K562 (cell line): ENCODE measurements around the gene CALD1. TPM values are rescaled to one million over a fixed set of nuclear protein-coding genes. Genes with fewer than 3 reads are reported as not detected.

Experiments used
- ATAC-seq: fragments of 200-7000 bp; cut with Tn5 transposase; 3 replicates; pipeline ENCODE4 v1.9.1; 2020; ENCODE audit warnings: moderate library complexity
- BruUV-seq: library from RNA; stranded (reverse); fragments of 400-500 nt; replicated peaks from 2 replicates; lab custom pipeline; 2021; lab: Mats Ljungman, UMichigan
- CTCF ChIA-PET: fragments of 300-600 bp; formaldehyde crosslinking; extraction: SDS; loops from one replicate; lab custom pipeline; 2021; ENCODE audit warnings: low intra/inter-chr PET ratio; lab: Yijun Ruan, JAX
- POLR2A ChIA-PET: fragments of 300-600, 350-650 bp; sonication (Branson Sonifier 250); formaldehyde crosslinking; extraction: SDS; loops from one replicate; lab custom pipeline; 2021; ENCODE audit warnings: antibody characterized with exemption, inconsistent platforms; lab: Yijun Ruan, JAX
- DNase-seq, 4 experiments: peaks; one replicate each; pipeline versions ENCODE4 v3.0.0 to v3.0.0-alpha.2; 2011 to 2018; ENCODE audit warnings: low spot score in 3 of 4, mixed read lengths in 3 of 4; ENCODE audit errors: extremely low read depth in 1 of 4
- FAIRE-seq: peaks from 2 replicates; lab custom pipeline; 2011; peaks lifted over from hg19 to GRCh38; lab: Jason Lieb, UNC
- H2AFZ ChIP-seq: 2 replicates; pipeline ENCODE4 v1.6.0; 2011; ENCODE audit warnings: low read depth, low read length, control low read depth, inconsistent platforms
- H3K27ac ChIP-seq: fragments of 200-600 bp; 3 replicates; pipeline ENCODE4 v1.8.0; 2011; ENCODE audit warnings: low read depth, mild to moderate bottlenecking, control low read depth, inconsistent platforms, low read length, moderate library complexity, mixed read lengths; ENCODE audit errors: extremely low read depth
- H3K27me3 ChIP-seq, 2 experiments: fragments of 300-600 bp in 1 of 2; 2 replicates in 1 of 2; 3 replicates in 1 of 2; pipeline versions ENCODE4 v1.6.0 to v1.8.0; 2011; ENCODE audit warnings: inconsistent platforms in 2 of 2, low read length in 2 of 2, mild to moderate bottlenecking in 1 of 2, mixed read lengths in 1 of 2, moderate library complexity in 1 of 2; ENCODE audit not compliant: control insufficient read depth in 2 of 2, insufficient read depth in 2 of 2
- H3K36me3 ChIP-seq: fragments of 300-600 bp; 3 replicates; pipeline ENCODE4 v1.8.0; 2011; ENCODE audit warnings: mild to moderate bottlenecking, low read length, inconsistent platforms; ENCODE audit not compliant: control insufficient read depth, insufficient read depth
- H3K4me1 ChIP-seq, 2 experiments: fragments of 200-600 bp in 1 of 2; replicated peaks in 1 of 2; 2 replicates in 1 of 2; 3 replicates in 1 of 2; pipeline versions ENCODE4 v1.5.1 to v1.8.0; 2011; ENCODE audit warnings: inconsistent platforms in 2 of 2, low read length in 2 of 2, mild to moderate bottlenecking in 1 of 2, mixed read lengths in 1 of 2, moderate library complexity in 1 of 2; ENCODE audit not compliant: control insufficient read depth in 2 of 2, insufficient read depth in 2 of 2
- H3K4me2 ChIP-seq: 2 replicates; pipeline ENCODE4 v1.6.1; 2011; ENCODE audit warnings: low read length, control low read depth, inconsistent platforms, mixed read lengths; ENCODE audit not compliant: insufficient read depth
- H3K4me3 ChIP-seq: fragments of 200-600 bp; sonication (generic), shearing (Covaris generic); 2 replicates; pipeline ENCODE4 v1.5.1; 2016; ENCODE audit warnings: control low read depth, inconsistent platforms
- H3K79me2 ChIP-seq: fragments of 200-600 bp; 3 replicates; pipeline ENCODE4 v1.8.0; 2011; ENCODE audit warnings: low read length, inconsistent platforms; ENCODE audit not compliant: control insufficient read depth, insufficient read depth
- H3K9ac ChIP-seq, 2 experiments: 2 replicates each; pipeline versions ENCODE4 v1.6.0 to v1.6.1; 2011; ENCODE audit warnings: low read depth in 2 of 2, low read length in 2 of 2, control low read depth in 1 of 2, inconsistent platforms in 1 of 2, mild to moderate bottlenecking in 1 of 2, mixed read lengths in 1 of 2; ENCODE audit not compliant: insufficient read depth in 1 of 2
- H3K9me1 ChIP-seq: one replicate; pipeline ENCODE4 v1.6.0; 2011; ENCODE audit warnings: inconsistent platforms, mild to moderate bottlenecking, low read length, moderate library complexity; ENCODE audit not compliant: control insufficient read depth, insufficient read depth
- H3K9me3 ChIP-seq: replicated peaks from 2 replicates; pipeline ENCODE4 v1.5.1; 2011; ENCODE audit warnings: low read depth, low read length, inconsistent platforms; ENCODE audit not compliant: control insufficient read depth, insufficient read depth
- H4K20me1 ChIP-seq: replicated peaks from 2 replicates; pipeline ENCODE4 v1.6.1; 2011; ENCODE audit warnings: low read length, inconsistent platforms, mixed read lengths; ENCODE audit not compliant: control insufficient read depth, insufficient read depth
- ARID1B ChIP-seq: fragments of 450-650 bp; IDR thresholded peaks from 2 replicates; pipeline ENCODE4 v1.6.1; 2016; ENCODE audit warnings: antibody characterized with exemption, mild to moderate bottlenecking, inconsistent platforms
- FOXA1 ChIP-seq: fragments of 450-650 bp; IDR thresholded peaks from 2 replicates; pipeline ENCODE4 v1.6.1; 2016; ENCODE audit warnings: mild to moderate bottlenecking, borderline replicate concordance
- GATAD2B ChIP-seq: fragments of 450-650 bp; IDR thresholded peaks from 2 replicates; pipeline ENCODE4 v1.6.1; 2017; ENCODE audit warnings: mild to moderate bottlenecking, borderline replicate concordance
- HDAC1 ChIP-seq, 2 experiments: fragments of 450-650 bp; IDR thresholded peaks; 2 replicates each; pipeline ENCODE4 v1.6.1; 2016 to 2017; ENCODE audit warnings: inconsistent platforms in 1 of 2, mild to moderate bottlenecking in 1 of 2, moderate library complexity in 1 of 2
- HMG20A ChIP-seq: fragments of 450-650 bp; formaldehyde crosslinking; conservative IDR thresholded peaks from 2 replicates; pipeline ENCODE4 v1.4.0; 2020; ENCODE audit warnings: mild to moderate bottlenecking, mixed read lengths
- ILK ChIP-seq: fragments of 450-650 bp; IDR thresholded peaks from 2 replicates; pipeline ENCODE4 v1.6.1; 2016; ENCODE audit warnings: missing genetic modification characterization, low read depth, mild to moderate bottlenecking, missing compliant biosample characterization, moderate library complexity, borderline replicate concordance
- KDM1A ChIP-seq, 2 experiments: fragments of 450-650 bp; IDR thresholded peaks; 2 replicates each; pipeline ENCODE4 v1.6.1; 2016; ENCODE audit warnings: mild to moderate bottlenecking in 2 of 2
- KDM2B ChIP-seq: fragments of 250-450 bp; sonication (Bioruptor Pico); IDR thresholded peaks from 2 replicates; pipeline ENCODE4 v1.8.0; 2021; ENCODE audit warnings: mild to moderate bottlenecking, moderate library complexity
- KDM5B ChIP-seq: fragments of 200-600 bp; sonication (generic); IDR thresholded peaks from 2 replicates; pipeline ENCODE4 v1.6.1; 2012; ENCODE audit warnings: low read depth, mild to moderate bottlenecking, moderate library complexity, low read length, control low read depth, inconsistent platforms; ENCODE audit not compliant: insufficient replicate concordance
- POLR2B ChIP-seq: fragments of 450-650 bp; IDR thresholded peaks from 2 replicates; pipeline ENCODE4 v1.6.1; 2018; ENCODE audit warnings: low read depth; ENCODE audit not compliant: partially characterized antibody
- RBM34 ChIP-seq: fragments of 200-400 bp; formaldehyde crosslinking; IDR thresholded peaks from 2 replicates; pipeline ENCODE4 v1.6.1; 2018; ENCODE audit warnings: low read length, borderline replicate concordance; ENCODE audit not compliant: insufficient read depth
- TEAD2 ChIP-seq: fragments of 450-650 bp; IDR thresholded peaks from 2 replicates; pipeline ENCODE4 v1.6.1; 2016; ENCODE audit warnings: missing genetic modification characterization, control low read depth, missing compliant biosample characterization
- ZNF274 ChIP-seq: IDR thresholded peaks from 2 replicates; pipeline ENCODE4 v1.6.1; 2011; ENCODE audit warnings: low read depth, mild to moderate bottlenecking, low read length, moderate library complexity, borderline replicate concordance
- ZNF764 ChIP-seq: fragments of 250-450 bp; sonication (Bioruptor Pico); IDR thresholded peaks from 2 replicates; pipeline ENCODE4 v1.4.0; 2020; ENCODE audit warnings: low read depth, mild to moderate bottlenecking, moderate library complexity
- WGBS: fragments of 100-300 bp; shearing (Covaris generic); methylation state at CpG from one replicate; pipeline ENCODE4 v1.1.6; 2016; ENCODE audit warnings: low coverage, mixed read lengths; ENCODE audit not compliant: insufficient coverage; ENCODE audit errors: missing lambda C conversion rate; 5-methylcytosine and 5-hydroxymethylcytosine counted together
- in situ Hi-C: fragments of 300-500 bp; cut with MboI; formaldehyde crosslinking; loops from 4 replicates; pipeline ENCODE4 v1.15.0; 2018; ENCODE audit warnings: inconsistent platforms, mixed read lengths
- intact Hi-C: fragments of 100-400 bp; cut with micrococcal nuclease; formaldehyde crosslinking; loops from 2 replicates; pipeline ENCODE4 v1.14.2; 2022
- polyA plus RNA-seq, 8 experiments: library from polyadenylated mRNA; depleted of rRNA in 4 of 8; stranded (reverse) in 5 of 8; unstranded in 3 of 8; fragments of >200 nt; fragmentation: Nextera tagmentation in 2 of 8; fragmentation: Illumina TruSeq in 1 of 8; extraction: Ambion mirVana in 2 of 8; extraction: Trizol in 1 of 8; gene quantifications; 2 replicates each; pipeline versions ENCODE4 v1.2.1 to v1.2.3, GENCODE V29; 2011 to 2014; ENCODE audit warnings: inconsistent platforms in 1 of 8, missing spikeins in 1 of 8
- total RNA-seq, 7 experiments: library from RNA; depleted of rRNA in 6 of 7; stranded (reverse); fragments of >200 nt in 6 of 7; fragmentation: Illumina TruSeq in 2 of 7; extraction: Trizol in 2 of 7; gene quantifications; 2 replicates each; pipeline versions ENCODE4 v1.2.1 to v1.2.3, GENCODE V29; 2011 to 2021; ENCODE audit warnings: low replicate concordance in 1 of 7
- TF ChIP-seq, protein P1 (sequence below): fragments of 250-450 bp; sonication (Bioruptor Pico); IDR thresholded peaks from 2 replicates; pipeline ENCODE4 v1.5.0; 2022; ENCODE audit warnings: mild to moderate bottlenecking
- TF ChIP-seq, protein P2 (sequence below): fragments of 450-650 bp; formaldehyde crosslinking; IDR thresholded peaks from 2 replicates; pipeline ENCODE4 v1.4.0; 2022; ENCODE audit warnings: mild to moderate bottlenecking, moderate library complexity

Gene CALD1
- total and polyA plus RNA-seq, 9 of the 15 experiments (the other 6 are each of a cell fraction or from before 2014, with no cell fraction given) = 0.40 TPM; not detected in 8

GRCh38 chr7:134744569-134744968, 34.9 kb upstream of the CALD1 start:
- ATAC-seq = no peak
- WGBS = 5% methylated on average over 3 of the region's 3 CpGs
- ChIA-PET POLR2A (interaction anchor here (0.7 kb wide), 1 partner anchor 65 kb away, joined by 3 read pairs; no protein-coding TSS in a partner anchor), CTCF (no interaction called here)
- no peaks in the 10 kb centered on the region for H3K9me1 ChIP-seq
- H3K27me3 ChIP-seq = peaks cover 0 to 6% of the 10 kb centered on the region in 2 experiments; a peak in 2 of 5 replicates
- BruUV-seq = no TSS peak
- no peak overlapping the region for H2AFZ ChIP-seq
- in situ Hi-C loops = no loop called here
- H3K79me2 ChIP-seq = no peaks in the 10 kb centered on the region
- no peak overlapping the region for H3K9ac ChIP-seq
- intact Hi-C loops = no loop called here
- no peaks in the 10 kb centered on the region for H3K36me3 ChIP-seq
- no peak for DNase-seq
- H3K9me3 ChIP-seq = no peaks in the 10 kb centered on the region
- H4K20me1 ChIP-seq = no peaks in the 10 kb centered on the region
- no peak overlapping the region for H3K27ac ChIP-seq
- H3K4me1 ChIP-seq = peaks cover 6 to 9% of the 10 kb centered on the region in 2 experiments; a peak in 3 of 5 replicates
- no peak overlapping the region for H3K4me3 ChIP-seq
- TF ChIP-seq ZNF764 (CRISPR knock-in tag) (no peak), GATAD2B (no peak), KDM1A (IDR thresholded peaks at IDR 0.05) (no peak), ARID1B (no peak), HDAC1 (IDR thresholded peaks at IDR 0.05) (no peak), KDM5B (no peak), POLR2B (no peak), KDM2B (no peak), TEAD2 (no peak), HMG20A (no peak), ZNF274 (no peak), ILK (no peak), FOXA1 (no peak), RBM34 (no peak)
- TF ChIP-seq, protein P1, sequence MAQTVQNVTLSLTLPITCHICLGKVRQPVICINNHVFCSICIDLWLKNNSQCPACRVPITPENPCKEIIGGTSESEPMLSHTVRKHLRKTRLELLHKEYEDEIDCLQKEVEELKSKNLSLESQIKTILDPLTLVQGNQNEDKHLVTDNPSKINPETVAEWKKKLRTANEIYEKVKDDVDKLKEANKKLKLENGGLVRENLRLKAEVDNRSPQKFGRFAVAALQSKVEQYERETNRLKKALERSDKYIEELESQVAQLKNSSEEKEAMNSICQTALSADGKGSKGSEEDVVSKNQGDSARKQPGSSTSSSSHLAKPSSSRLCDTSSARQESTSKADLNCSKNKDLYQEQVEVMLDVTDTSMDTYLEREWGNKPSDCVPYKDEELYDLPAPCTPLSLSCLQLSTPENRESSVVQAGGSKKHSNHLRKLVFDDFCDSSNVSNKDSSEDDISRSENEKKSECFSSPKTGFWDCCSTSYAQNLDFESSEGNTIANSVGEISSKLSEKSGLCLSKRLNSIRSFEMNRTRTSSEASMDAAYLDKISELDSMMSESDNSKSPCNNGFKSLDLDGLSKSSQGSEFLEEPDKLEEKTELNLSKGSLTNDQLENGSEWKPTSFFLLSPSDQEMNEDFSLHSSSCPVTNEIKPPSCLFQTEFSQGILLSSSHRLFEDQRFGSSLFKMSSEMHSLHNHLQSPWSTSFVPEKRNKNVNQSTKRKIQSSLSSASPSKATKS (CRISPR knock-in tag) = no peak
- TF ChIP-seq, protein P2, sequence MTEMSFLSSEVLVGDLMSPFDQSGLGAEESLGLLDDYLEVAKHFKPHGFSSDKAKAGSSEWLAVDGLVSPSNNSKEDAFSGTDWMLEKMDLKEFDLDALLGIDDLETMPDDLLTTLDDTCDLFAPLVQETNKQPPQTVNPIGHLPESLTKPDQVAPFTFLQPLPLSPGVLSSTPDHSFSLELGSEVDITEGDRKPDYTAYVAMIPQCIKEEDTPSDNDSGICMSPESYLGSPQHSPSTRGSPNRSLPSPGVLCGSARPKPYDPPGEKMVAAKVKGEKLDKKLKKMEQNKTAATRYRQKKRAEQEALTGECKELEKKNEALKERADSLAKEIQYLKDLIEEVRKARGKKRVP (CRISPR knock-in tag) = no peak
- TF ChIP-seq, all 486 proteins: peak for 0
- H3K4me2 ChIP-seq = no peak overlapping the region
- FAIRE-seq = no peak
